Measurements from ENCODE around the gene ARHGAP24.
"Not testable (repeated sequence)": the region's sequence is repeated elsewhere in the genome, so short reads cannot be mapped to it uniquely, and the experiment has no call there.

The ARHGAP24 gene

DNA sequence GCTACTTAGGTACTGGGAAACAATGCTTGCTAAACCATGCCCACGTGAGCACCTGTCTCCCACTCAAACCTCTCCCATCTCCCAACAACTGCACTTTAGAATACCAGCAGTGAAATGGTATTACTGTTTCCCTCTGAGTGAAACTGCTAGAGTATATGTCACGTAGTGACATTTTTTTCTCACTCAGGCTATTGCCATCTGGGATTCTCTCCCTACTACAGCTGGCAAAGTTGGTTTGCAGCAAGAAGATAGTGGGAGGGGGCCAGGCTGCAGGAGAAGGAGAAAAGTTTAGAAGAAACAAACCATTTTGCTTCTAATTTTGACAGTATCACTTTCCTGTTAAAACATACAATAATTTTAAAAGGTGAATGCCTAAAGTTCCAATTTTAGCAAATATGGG is 526.6 kb downstream of the ARHGAP24 start:
- Mint-ChIP-seq H3K36me3 (no peaks in the 10 kb centered on the region), H3K27me3 (no peaks in the 10 kb centered on the region), H3K4me1 (no peaks in the 10 kb centered on the region), H3K4me3 (no peak overlapping the region), H3K9me3 (no peaks in the 10 kb centered on the region), H3K27ac (no peak overlapping the region)

DNA sequence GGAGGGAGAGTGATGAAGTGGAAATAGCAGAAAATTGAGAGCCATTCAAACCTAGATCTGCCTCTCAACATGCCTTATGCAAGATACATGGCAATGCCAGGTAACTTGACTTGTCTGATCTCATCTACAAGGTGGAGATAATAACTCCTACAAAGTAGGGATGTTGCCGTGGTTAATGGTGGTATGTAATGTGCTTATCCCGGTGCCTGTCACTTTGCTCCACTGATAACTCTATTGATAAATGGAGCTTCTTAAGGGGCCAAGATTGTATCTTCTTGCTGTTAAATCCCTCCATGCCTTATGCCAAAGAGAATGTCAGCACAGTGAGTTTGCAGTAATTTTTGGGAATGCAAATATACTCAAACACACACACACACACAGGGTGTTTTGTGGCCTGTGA is 529.1 kb downstream of the ARHGAP24 start:
- Mint-ChIP-seq H3K27ac (no peak overlapping the region), H3K36me3 (no peaks in the 10 kb centered on the region), H3K4me3 (no peak overlapping the region), H3K9me3 (no peaks in the 10 kb centered on the region), H3K4me1 (no peaks in the 10 kb centered on the region), H3K27me3 (no peaks in the 10 kb centered on the region)

DNA sequence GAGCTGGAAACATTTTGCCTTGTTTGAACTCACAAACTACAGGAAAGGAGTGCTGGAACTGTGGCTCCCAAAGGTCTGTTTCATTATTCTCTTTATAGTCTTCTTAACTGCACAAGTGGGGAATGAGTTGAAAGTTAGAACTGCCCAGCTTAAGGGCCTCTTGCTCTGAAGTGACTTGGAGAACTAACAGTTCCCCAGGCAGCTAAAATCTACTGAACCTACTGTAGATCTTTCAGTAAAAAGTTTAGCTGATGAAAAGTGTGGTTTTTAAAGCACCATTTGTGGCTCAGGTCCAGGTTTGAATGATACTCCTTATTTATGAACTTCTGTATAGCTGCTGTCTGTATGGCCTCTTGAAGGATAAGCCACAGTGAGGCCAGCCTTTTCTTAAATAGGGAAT is 531.1 kb downstream of the ARHGAP24 start:
- Mint-ChIP-seq H3K4me1 (no peaks in the 10 kb centered on the region), H3K27me3 (no peaks in the 10 kb centered on the region), H3K4me3 (no peak overlapping the region), H3K27ac (no peak overlapping the region), H3K36me3 (no peaks in the 10 kb centered on the region), H3K9me3 (no peaks in the 10 kb centered on the region)

DNA sequence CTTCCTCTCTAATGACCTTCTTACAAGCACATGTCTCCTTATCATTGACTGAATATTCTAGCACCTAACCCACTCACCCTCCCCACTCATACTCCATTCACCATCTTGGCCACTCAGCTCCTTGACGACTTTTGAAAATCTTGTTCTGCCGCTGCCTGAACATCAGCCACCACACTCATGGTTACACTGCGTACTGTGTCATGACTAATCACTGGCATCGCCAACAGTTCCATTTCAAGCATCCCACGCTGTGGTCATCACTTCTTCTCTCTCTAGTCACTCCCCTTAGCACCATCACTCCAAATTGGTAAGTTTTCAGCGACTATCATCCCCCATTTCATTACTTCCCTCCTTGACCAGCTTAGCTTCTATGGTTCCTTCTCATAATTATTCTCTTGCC is 532.1 kb downstream of the ARHGAP24 start:
- H3K36me3 Mint-ChIP-seq: no peaks in the 10 kb centered on the region
- H3K4me3 Mint-ChIP-seq: no peak overlapping the region
- no peaks in the 10 kb centered on the region for H3K9me3 Mint-ChIP-seq
- no peaks in the 10 kb centered on the region for H3K27me3 Mint-ChIP-seq
- H3K27ac Mint-ChIP-seq: no peak overlapping the region
- no peaks in the 10 kb centered on the region for H3K4me1 Mint-ChIP-seq

DNA sequence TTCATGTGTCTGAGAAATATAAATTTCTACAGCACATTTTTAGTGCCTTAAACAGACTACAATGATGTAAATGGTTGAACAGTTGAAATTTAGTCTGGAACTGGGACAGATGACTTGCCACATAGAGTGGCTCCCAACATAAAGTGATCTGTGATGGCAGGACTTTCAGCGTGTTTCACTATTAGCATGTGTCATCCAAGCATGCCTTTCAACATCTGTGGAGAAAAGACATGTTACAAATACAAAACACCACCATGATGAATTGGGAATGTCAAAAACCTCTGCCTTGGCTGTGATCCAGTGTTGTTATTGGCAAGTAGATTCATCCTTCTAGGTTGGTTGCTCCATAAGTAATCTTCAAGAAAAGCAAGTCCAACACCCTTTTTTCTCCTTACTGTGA is 536.2 kb downstream of the ARHGAP24 start:
- Mint-ChIP-seq H3K9me3 (no peaks in the 10 kb centered on the region), H3K4me3 (no peak overlapping the region), H3K36me3 (no peaks in the 10 kb centered on the region), H3K27ac (no peak overlapping the region), H3K27me3 (no peaks in the 10 kb centered on the region), H3K4me1 (no peaks in the 10 kb centered on the region)

DNA sequence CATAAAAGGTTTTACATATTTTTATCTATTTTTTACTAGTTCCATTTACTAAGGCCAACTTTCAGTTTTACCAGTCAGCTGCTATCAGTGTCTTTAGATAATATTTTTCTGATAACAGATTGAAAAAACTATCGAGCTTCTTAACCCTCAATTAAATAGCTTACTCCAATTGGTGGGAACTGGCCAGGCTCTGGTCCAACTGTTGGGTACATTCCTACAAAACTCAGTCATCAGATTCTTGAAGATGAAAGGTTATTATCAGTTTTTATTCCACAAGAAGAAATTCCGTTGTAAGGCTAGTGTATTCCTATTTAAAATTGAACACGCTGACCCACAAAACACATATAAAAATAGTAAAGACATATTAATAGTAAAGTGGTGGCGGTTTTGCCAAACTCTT is 538.7 kb downstream of the ARHGAP24 start:
- Mint-ChIP-seq H3K27me3 (no peaks in the 10 kb centered on the region), H3K4me3 (no peak overlapping the region), H3K9me3 (no peaks in the 10 kb centered on the region), H3K36me3 (no peaks in the 10 kb centered on the region), H3K4me1 (no peaks in the 10 kb centered on the region), H3K27ac (no peak overlapping the region)

DNA sequence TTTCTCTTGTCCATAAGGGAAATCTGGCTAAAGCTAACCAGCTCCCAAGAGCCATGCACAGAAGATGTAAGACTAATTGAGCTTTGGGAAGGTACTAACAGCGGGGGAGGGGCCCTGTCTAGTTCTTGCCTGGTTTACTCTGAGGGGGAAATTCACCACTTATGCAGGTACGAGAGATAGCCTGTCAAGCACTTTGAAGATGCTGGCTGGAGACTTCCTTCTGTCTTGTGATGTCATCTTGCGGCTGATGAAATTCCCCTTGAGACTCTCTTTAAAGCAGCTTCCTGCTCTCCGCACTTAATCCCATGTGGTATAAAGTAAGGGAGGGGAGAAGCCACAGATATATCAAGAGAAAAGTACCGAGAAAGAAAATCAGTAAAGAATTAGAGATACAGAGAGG is 539.6 kb downstream of the ARHGAP24 start:
- no peaks in the 10 kb centered on the region for H3K4me1 Mint-ChIP-seq
- H3K4me3 Mint-ChIP-seq: no peak overlapping the region
- no peaks in the 10 kb centered on the region for H3K9me3 Mint-ChIP-seq
- no peak overlapping the region for H3K27ac Mint-ChIP-seq
- H3K36me3 Mint-ChIP-seq: no peaks in the 10 kb centered on the region
- H3K27me3 Mint-ChIP-seq: no peaks in the 10 kb centered on the region

DNA sequence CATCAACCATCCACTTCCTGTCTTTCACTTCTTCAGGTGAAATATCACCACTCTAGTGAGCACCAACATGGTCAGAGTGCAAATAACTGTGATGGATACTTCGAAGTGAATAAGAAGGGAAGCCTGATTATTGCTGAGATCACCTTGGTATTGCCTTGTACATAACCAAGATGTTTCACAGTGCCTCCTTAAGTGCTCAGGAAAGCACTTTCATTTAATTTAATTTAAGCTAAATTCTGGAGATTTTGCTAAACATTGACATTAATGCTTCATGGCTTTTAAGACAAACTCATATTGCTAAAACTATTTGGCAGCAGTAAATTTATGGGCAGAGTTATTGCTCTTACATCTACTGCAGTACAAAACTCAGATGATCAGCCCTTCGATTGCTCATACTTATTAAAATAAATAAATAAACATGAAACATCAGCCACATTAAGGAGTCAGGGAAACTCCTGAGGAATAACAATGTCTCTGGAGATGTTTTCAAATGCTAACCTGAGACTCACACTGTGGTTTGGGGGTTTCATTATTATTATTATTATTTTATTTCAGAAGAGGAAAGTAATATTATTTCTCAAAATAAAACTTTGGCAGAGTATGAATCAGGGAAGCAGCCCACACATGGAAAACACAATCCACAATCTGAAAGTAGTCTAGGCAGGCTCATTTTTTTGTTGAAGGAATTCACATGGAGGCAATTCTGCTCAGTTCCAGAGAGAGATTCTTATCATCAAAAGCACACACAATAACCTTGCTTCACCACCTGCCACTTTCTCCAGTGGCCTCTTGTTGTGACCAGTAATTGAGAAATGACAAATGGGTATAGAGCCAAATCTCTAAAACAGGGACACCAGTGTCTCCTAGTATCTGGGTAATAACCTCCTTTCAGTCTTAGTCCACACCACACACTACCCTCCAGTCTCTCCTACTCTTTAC is 540.7 kb downstream of the ARHGAP24 start:
- Mint-ChIP-seq H3K4me3 (no peak overlapping the region), H3K36me3 (no peaks in the 10 kb centered on the region), H3K9me3 (no peaks in the 10 kb centered on the region), H3K27me3 (no peaks in the 10 kb centered on the region), H3K4me1 (no peaks in the 10 kb centered on the region), H3K27ac (no peak overlapping the region)

DNA sequence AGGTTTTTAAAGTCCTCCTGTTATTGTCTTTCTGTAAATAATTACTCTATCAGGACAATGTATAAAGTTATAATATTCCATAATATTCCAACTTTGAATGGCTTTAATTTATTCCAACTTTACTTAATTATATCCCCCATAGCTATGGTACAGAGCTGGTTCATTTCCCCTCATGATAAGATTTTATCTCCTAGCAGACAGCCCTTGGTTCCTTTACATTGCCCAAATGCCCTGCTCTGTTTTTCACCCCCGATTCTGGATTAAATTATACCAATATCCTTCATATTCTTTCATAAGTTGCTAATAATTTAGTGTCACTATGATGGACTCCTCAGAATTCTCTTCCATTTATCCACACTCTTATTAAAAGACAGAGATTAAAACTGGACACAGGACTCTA is 544.4 kb downstream of the ARHGAP24 start:
- Mint-ChIP-seq H3K4me1 (no peaks in the 10 kb centered on the region), H3K27ac (no peak overlapping the region), H3K36me3 (no peaks in the 10 kb centered on the region), H3K9me3 (peaks cover 6% of the 10 kb centered on the region), H3K4me3 (no peak overlapping the region), H3K27me3 (no peaks in the 10 kb centered on the region)

DNA sequence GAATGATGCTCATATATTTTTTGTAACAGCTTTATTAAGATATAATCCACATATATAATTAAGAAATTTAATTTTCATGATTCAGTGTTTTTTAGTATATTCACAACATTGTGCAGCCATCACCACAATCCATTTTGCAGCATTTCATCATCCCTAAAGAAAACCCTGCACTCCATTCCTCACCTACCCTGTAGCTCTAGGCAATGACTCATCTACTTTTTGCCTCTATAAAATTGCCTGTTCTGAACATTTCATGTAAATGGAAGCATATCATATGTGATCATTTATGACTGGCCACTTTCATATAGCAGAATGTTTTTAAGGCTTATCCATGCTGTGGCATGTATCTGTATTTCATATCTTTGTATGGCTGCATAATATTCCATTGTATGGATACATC is 545.0 kb downstream of the ARHGAP24 start:
- no peaks in the 10 kb centered on the region for H3K27me3 Mint-ChIP-seq
- H3K36me3 Mint-ChIP-seq: no peaks in the 10 kb centered on the region
- no peak overlapping the region for H3K4me3 Mint-ChIP-seq
- H3K9me3 Mint-ChIP-seq: peaks cover 6% of the 10 kb centered on the region
- H3K4me1 Mint-ChIP-seq: no peaks in the 10 kb centered on the region
- H3K27ac Mint-ChIP-seq: no peak overlapping the region

DNA sequence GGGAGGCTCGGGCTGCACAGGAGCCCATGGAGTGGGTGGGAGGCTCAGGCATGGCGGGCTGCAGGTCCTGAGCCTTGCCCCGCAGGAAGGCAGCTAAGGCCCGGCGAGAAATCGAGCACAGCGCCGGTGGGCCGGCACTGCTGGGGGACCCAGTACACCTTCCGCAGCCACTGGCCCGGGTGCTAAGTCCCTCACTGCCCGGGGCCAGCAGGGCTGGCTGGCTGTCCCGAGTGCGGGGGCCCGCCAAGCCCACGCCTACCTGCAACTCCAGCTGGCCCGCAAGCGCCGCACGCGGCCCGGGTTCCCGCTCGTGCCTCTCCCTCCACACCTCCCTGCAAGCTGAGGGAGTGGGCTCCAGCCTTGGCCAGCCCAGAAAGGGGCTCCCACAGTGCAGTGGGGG is 546.7 kb downstream of the ARHGAP24 start:
- H3K36me3 Mint-ChIP-seq, H3K27ac Mint-ChIP-seq, H3K4me3 Mint-ChIP-seq, H3K9me3 Mint-ChIP-seq, H3K27me3 Mint-ChIP-seq, H3K4me1 Mint-ChIP-seq: not testable (repeated sequence)

DNA sequence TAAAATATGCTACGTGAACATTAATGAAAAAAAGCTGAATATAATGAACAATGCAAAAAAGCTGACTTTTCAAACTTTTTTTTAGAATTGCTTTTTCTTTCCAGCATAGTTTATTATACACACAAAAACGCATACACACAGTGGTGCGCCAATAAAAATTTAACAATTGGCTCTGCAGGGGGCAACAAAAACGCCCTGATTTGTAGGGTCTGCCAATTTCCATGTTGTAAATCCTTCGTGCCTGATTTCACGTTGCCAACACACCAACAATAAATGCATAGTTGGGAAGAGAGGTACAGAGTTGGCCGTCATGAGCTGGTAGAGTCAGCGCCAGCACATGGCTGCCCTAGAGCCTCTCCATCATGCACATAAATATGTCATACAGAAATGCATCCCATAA is 551.8 kb downstream of the ARHGAP24 start:
- Mint-ChIP-seq H3K9me3 (peaks cover 6% of the 10 kb centered on the region), H3K36me3 (no peaks in the 10 kb centered on the region), H3K4me3 (no peak overlapping the region), H3K4me1 (no peaks in the 10 kb centered on the region), H3K27ac (no peak overlapping the region), H3K27me3 (no peaks in the 10 kb centered on the region)

DNA sequence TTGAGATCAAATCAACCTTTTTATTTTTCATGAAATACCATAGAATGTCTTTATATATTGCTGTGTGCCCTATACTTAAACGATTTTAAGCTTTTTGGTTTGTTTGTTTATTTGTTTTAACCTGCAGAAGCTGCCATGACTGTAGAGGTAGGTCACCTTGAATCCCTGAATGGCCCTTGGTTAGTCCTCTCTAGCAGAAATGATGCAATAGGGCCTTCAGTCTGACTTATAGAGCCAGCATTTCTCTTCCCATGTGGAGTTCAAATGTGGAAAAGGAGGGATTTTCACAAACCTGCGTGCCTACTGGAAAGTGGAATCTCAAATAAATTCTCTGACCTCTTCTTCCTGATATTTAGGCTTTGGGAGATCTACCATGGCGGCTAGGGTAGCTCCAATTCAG is 557.0 kb downstream of the ARHGAP24 start:
- H3K4me3 Mint-ChIP-seq: no peak overlapping the region
- H3K27ac Mint-ChIP-seq: no peak overlapping the region
- no peaks in the 10 kb centered on the region for H3K36me3 Mint-ChIP-seq
- H3K27me3 Mint-ChIP-seq: no peaks in the 10 kb centered on the region
- no peaks in the 10 kb centered on the region for H3K9me3 Mint-ChIP-seq
- no peaks in the 10 kb centered on the region for H3K4me1 Mint-ChIP-seq

DNA sequence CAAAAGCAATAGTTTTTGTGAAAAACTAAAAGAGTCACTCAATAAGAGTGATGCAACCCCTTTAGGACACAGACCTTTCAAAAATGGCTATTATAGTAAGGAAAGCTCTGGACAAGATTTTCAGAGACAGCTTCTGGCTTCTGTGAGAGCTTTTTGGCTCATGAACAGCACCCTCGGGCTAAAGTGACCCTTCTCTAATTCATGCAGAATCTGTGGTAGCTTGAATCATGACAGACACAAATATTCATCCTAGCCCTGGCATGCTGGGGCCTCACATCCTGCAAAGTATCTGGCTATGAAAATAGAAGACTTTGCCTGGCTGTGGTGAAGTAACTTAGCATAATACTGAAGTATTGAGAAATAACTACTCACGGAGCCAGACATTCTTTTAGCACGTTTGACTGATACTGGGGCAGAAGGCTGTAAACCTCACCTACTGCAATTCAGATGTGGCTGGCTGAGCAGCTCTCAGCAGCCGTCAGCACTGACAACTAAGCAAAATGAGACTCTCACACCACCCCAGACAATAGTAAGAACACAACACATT is 557.6 kb downstream of the ARHGAP24 start:
- Mint-ChIP-seq H3K27me3 (no peaks in the 10 kb centered on the region), H3K4me1 (no peaks in the 10 kb centered on the region), H3K9me3 (no peaks in the 10 kb centered on the region), H3K36me3 (no peaks in the 10 kb centered on the region), H3K27ac (no peak overlapping the region), H3K4me3 (no peak overlapping the region)

DNA sequence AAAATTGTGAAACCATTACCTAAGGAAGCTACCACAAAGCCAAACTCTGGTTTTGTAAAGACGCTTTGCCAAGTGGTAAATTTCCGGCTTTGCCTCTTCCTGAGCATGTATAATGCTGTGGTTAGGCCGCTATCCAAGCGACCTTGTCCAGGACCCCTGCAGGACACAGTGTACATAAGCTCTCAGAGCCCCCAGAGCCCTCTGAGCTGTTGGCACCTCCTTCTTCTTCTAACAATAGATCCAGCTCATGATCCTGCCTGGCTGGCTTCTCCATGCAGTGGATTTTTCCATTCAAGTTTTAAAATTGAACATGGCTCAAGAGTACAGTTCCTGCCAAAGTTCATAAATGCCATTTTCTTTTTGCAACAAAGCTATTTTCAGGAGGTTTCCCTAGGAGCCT is 558.2 kb downstream of the ARHGAP24 start:
- no peaks in the 10 kb centered on the region for H3K36me3 Mint-ChIP-seq
- H3K27me3 Mint-ChIP-seq: no peaks in the 10 kb centered on the region
- H3K9me3 Mint-ChIP-seq: no peaks in the 10 kb centered on the region
- H3K4me3 Mint-ChIP-seq: no peak overlapping the region
- no peak overlapping the region for H3K27ac Mint-ChIP-seq
- no peaks in the 10 kb centered on the region for H3K4me1 Mint-ChIP-seq

DNA sequence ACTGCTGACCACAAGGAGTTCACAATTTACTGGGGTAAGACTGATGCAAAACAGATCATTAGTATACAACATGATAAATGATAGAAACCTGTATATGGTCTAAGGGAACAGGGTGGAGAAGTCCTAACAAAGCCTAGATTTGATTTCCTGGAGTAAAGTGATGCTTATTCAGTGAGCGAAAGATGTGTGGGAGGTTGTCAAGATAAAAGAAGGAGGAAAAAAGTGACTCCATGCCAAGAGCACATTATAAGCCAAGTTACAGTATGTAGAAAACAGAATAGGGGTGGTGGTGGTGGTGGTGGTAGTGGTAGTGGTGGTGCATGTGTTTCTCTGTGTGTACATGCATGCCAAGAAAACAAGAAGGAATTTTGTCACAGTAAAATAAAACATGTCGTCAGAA is 559.7 kb downstream of the ARHGAP24 start:
- H3K4me1 Mint-ChIP-seq: no peaks in the 10 kb centered on the region
- H3K36me3 Mint-ChIP-seq: no peaks in the 10 kb centered on the region
- H3K27me3 Mint-ChIP-seq: no peaks in the 10 kb centered on the region
- H3K4me3 Mint-ChIP-seq: no peak overlapping the region
- no peak overlapping the region for H3K27ac Mint-ChIP-seq
- no peaks in the 10 kb centered on the region for H3K9me3 Mint-ChIP-seq

DNA sequence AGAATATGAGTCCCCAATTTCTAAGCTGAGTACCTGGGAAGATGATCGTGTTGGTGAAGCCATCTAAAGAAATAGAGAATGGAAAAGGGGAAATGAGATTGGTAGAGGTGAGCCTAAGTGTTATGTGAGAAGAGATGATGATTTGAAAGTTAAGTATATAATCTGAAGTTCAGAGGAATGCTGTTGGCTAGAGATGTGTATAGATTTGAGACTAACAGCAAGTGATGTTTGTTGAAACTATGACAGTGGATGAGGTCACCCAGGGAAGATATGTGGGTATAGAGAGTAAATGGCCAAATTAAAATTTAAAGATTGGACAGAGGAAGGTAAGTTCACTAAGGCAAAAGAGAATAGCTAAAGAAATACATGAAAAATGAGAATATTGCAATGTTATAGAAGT is 560.7 kb downstream of the ARHGAP24 start:
- Mint-ChIP-seq H3K36me3 (no peaks in the 10 kb centered on the region), H3K9me3 (no peaks in the 10 kb centered on the region), H3K4me3 (no peak overlapping the region), H3K4me1 (no peaks in the 10 kb centered on the region), H3K27ac (no peak overlapping the region), H3K27me3 (no peaks in the 10 kb centered on the region)

All from activated naive CD4-positive, alpha-beta T cell treated with anti-CD3 and anti-CD28 coated beads, Interleukin-2, amount 50 U/mL, for 24 hours (primary cell).